ENCODE measurements around the gene TMEM60. TPM values are rescaled to one million over a fixed set of nuclear protein-coding genes. Genes with fewer than 3 reads are reported as not detected.

Gene TMEM60
- total and polyA plus RNA-seq, 2 of the 8 experiments (the other 6 are each of a cell fraction or from before 2014, with no cell fraction given), result 22.1 to 29.2 TPM

DNA sequence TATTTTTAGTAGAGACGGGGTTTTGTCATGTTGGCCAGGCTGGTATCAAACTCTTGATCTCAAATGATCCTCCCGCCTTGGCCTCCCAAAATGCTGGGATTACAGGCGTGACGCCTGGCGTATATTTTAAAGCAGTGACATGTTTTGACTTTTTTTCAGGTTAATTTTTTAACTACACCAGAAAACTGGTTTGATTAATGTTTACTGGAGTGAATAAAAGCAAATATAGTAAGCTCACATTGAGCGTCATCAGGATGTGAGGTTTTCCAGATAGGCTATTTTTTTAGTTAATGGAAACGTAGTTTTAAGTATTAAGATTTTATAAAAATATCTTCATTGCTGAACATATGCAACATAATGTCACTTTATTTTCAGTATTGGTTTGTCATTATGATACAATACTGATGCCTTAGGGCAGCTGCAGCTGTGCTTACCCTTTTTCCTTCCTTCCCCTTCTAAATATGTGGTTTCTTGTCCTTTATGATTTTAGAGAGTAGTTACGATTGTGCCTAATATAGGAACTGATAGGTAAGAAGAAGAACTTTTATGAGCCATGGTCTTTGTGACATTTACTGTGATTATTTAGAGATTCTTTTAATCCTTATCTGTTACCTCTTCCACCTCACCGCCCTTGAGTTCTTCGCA lies 37.3 kb downstream of the TMEM60 start (continued):
- TF ChIP-seq POU5F1 (IDR thresholded peaks at IDR 0.05; ENCODE audit: low read depth, low read length) (no peak), SRF (IDR thresholded peaks at IDR 0.05; ENCODE audit: low read depth, low read length) (no peak), KDM1A (IDR thresholded peaks at IDR 0.05; ENCODE audit: borderline replicate concordance, low read length) (no peak), SP1 (IDR thresholded peaks at IDR 0.05; ENCODE audit: low read depth, low read length) (no peak)
